Ovary (tissue), 9 donors: ENCODE results near the gene FAM170A. TPM values are rescaled to one million over a fixed set of nuclear protein-coding genes. Genes with fewer than 3 reads are reported as not detected.

Experiments used
- DNase-seq, 5 donors: peaks; one replicate each; pipeline ENCODE4 v3.0.0-alpha.2; 2019 to 2020
- H3K27ac ChIP-seq, 2 donors: fragments of 200-600 bp; one replicate each; pipeline versions ENCODE4 v1.5.1 to v1.8.0; 2019 to 2022
- H3K27me3 ChIP-seq: fragments of 200-600 bp; one replicate; pipeline ENCODE4 v1.8.0; 2022
- H3K36me3 ChIP-seq: fragments of 200-600 bp; sonication (generic); one replicate; pipeline ENCODE4 v1.5.1; 2019
- H3K4me1 ChIP-seq: one replicate; pipeline ENCODE4 v1.8.1; 2013; ENCODE audit warnings: mild to moderate bottlenecking, moderate library complexity; ENCODE audit not compliant: insufficient read depth
- H3K4me3 ChIP-seq: fragments of 200-600 bp; sonication (generic); one replicate; pipeline ENCODE4 v1.5.1; 2017
- H3K9me3 ChIP-seq, 2 donors: fragments of 200-600 bp in 1 of 2; sonication (generic) in 1 of 2; one replicate each; pipeline versions ENCODE4 v1.5.1 to v1.8.1; 2013 to 2019; ENCODE audit warnings: mild to moderate bottlenecking in 1 of 2, moderate library complexity in 1 of 2
- CTCF ChIP-seq, 3 donors: fragments of 450-650 bp in 2 of 3; fragments of 200-600 bp in 1 of 3; IDR thresholded peaks; one replicate each; pipeline versions ENCODE4 v1.5.1 to v1.8.0; 2016 to 2022; ENCODE audit warnings: antibody characterized with exemption in 3 of 3, mild to moderate bottlenecking in 1 of 3
- EP300 ChIP-seq: sonication (generic); formaldehyde crosslinking; IDR thresholded peaks from one replicate; pipeline ENCODE4 v1.6.1; 2017; ENCODE audit warnings: antibody characterized with exemption
- POLR2A ChIP-seq: fragments of 450-650 bp; IDR thresholded peaks from one replicate; pipeline ENCODE4 v1.6.1; 2017; ENCODE audit warnings: antibody characterized with exemption, mild to moderate bottlenecking, moderate library complexity
- WGBS, 3 donors: extraction: QIAGEN DNeasy Blood & Tissue Kit in 1 of 3; methylation state at CpG; one replicate each; pipeline versions ENCODE4 v1.1.5 to v1.1.7; 2013 to 2017; 5-methylcytosine and 5-hydroxymethylcytosine counted together
- intact Hi-C, 4 donors: fragments of 100-400 bp; cut with DNase I; formaldehyde crosslinking; loops; one replicate each; pipeline versions ENCODE4 v1.11.0 to v1.15.1; 2022 to 2023
- polyA plus RNA-seq, 2 donors: library from polyadenylated mRNA; stranded (reverse); fragments of 200-250 nt in 1 of 2; fragments of 350-450 nt in 1 of 2; fragmentation: Illumina TruSeq in 1 of 2; extraction: RNeasy Lipid Tissue Mini Kit (QIAGEN cat#74804) in 1 of 2; gene quantifications; one replicate each; pipeline ENCODE4 v1.2.3, GENCODE V29; 2013 to 2014
- total RNA-seq, 7 donors: library from RNA; depleted of rRNA in 2 of 7; stranded (reverse); fragments of >200 nt in 2 of 7; fragmentation: NEBNext Ultra II Directional in 3 of 7; extraction: Animal tissue kit (Norgen Biotek cat#: 25700) in 3 of 7; gene quantifications; one replicate each; pipeline versions ENCODE4 v1.1.0 to v1.2.4, GENCODE V29; 2016 to 2023
- donor health status: DM: no; HTN: no; CAD: no; lungs with moderate emphysema.
- donor health status: DM: no; HTN: no; CAD: no.
- donor health status: Bipolar disorder and iron deficiency.
- donor health status: DM: yes; HTN: yes; CAD: no.
- donor health status: DM: no; HTN: no; CAD: no.
- donor health status: DM: yes; HTN: yes; CAD: no.

Gene FAM170A
- total and polyA plus RNA-seq, 9 donors: not detected

DNA sequence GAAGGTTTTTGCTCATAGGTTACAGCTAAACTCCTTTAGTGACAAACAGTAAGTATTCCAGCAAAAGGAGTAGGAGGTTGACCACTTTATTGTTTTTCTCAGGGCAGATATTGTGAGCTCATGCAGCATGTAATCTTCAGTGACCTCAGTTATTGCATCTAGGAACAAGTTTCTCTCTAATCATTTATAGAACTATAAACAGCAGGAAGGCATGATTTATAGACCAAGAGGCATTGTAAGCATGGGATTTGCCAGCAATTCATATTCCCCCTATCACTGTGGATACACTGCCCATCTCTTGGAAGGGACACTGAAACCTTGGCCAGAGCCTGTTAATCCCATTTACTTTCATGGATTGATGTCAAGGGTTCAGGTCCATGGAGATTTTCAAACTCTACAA is 15.4 kb upstream of the FAM170A start:
- no peak overlapping the region for H3K27ac ChIP-seq

DNA sequence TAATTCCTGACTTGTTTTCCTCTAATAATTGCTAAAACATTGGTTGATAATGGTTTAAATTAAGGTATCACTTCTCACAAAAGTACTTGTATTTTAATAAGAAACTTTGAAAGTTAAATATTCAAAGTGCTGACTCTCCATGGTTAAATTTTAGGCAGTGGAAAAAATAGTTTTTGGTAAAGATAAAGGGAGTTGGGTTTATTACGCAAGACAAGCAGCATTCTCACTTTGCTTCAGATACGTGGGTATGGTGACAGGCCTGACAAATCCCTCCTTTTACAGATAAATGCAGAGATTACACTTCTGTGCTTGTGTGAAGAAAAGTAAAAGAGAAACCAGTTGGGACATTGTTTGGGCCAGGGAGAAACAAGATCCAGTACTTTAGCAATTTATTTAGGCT is 14.5 kb upstream of the FAM170A start:
- H3K4me3 ChIP-seq: no peak overlapping the region
- TF ChIP-seq POLR2A: no peak
- TF ChIP-seq CTCF (IDR thresholded peaks at IDR 0.05): no peak
- no peak for TF ChIP-seq EP300
- H3K27ac ChIP-seq: no peak overlapping the region
- DNase-seq: no peak
- no peaks in the 10 kb centered on the region for H3K27me3 ChIP-seq
- no peaks in the 10 kb centered on the region for H3K4me1 ChIP-seq
- H3K9me3 ChIP-seq: no peaks in the 10 kb centered on the region
- intact Hi-C loops: no loop called here
- WGBS, 3 donors: 25 to 37% (median 31%) methylated on average over 2 of the region's 2 CpGs
- no peaks in the 10 kb centered on the region for H3K36me3 ChIP-seq

More for the DNA sequence above, 15.4 kb upstream of the FAM170A start:
- intact Hi-C loops: no loop called here
- H3K9me3 ChIP-seq: no peaks in the 10 kb centered on the region
- DNase-seq: no peak
- H3K36me3 ChIP-seq: no peaks in the 10 kb centered on the region
- no peak overlapping the region for H3K4me3 ChIP-seq
- no peak for TF ChIP-seq CTCF (IDR thresholded peaks at IDR 0.05)
- no peak for TF ChIP-seq POLR2A
- no peak for TF ChIP-seq EP300
- no peaks in the 10 kb centered on the region for H3K4me1 ChIP-seq
- no peaks in the 10 kb centered on the region for H3K27me3 ChIP-seq

GRCh38 chr5:119626086-119626485 is 3.3 kb upstream of the FAM170A start:
- DNase-seq: no peak
- Histone ChIP-seq H3K9me3 (no peaks in the 10 kb centered on the region), H3K27ac (no peak overlapping the region), H3K36me3 (no peaks in the 10 kb centered on the region), H3K4me3 (no peak overlapping the region), H3K4me1 (no peaks in the 10 kb centered on the region), H3K27me3 (no peaks in the 10 kb centered on the region)
- intact Hi-C loops: loop anchor here in 1 of 4 donors (5.0 kb wide), 1 partner anchor 651 kb away; no protein-coding TSS in a partner anchor
- 67 to 84% (median 79%) methylated on average over 2 of the region's 2 CpGs for WGBS, 3 donors
- TF ChIP-seq EP300 (no peak), CTCF (IDR thresholded peaks at IDR 0.05) (no peak), POLR2A (no peak)

DNA sequence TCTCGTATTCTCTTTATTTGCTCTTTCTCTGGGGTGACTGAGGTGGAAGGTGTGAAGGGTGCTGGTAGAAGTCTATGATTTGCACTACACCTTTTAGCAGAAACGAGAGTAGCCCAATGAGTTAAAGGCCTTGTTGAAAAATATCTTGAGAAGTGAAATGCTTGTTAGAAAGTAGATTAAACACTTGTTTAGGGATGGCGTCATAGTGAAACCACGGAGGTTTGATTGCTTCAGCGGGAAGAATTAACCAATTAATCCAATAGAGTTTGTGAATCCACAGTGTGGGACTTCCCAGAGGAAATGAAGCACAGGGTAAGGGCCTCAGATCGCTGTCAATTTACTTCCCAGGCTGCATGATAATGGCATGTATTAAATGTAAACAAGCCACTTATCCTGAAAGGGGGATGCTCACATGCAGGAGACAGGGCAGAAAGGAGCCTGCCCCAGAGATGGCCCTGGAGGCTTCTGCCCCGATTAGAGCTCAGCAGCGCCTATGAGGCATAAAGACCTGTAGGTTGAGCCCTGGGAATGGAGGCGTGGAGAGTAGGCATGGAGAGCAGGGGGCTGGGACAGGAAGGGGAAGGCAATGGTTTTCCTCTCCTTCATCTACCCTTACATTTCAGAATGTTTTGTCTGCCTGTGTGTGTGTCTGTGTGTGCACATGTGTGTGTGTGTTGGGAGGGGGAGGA is 1.5 kb downstream of the FAM170A start:
- Histone ChIP-seq H3K9me3 (no peaks in the 10 kb centered on the region), H3K27me3 (no peaks in the 10 kb centered on the region), H3K4me1 (no peaks in the 10 kb centered on the region), H3K4me3 (no peak overlapping the region), H3K27ac (no peak overlapping the region), H3K36me3 (no peaks in the 10 kb centered on the region)
- intact Hi-C loops: no loop called here
- WGBS, 3 donors: 74 to 81% (median 78%) methylated on average over 9 of the region's 9 CpGs
- DNase-seq: no peak
- no peak for TF ChIP-seq CTCF (IDR thresholded peaks at IDR 0.05)
- no peak for TF ChIP-seq POLR2A
- TF ChIP-seq EP300: no peak
